HG02759 (cell line): ENCODE results near the gene GALE.
"Not testable (repeated sequence)": the region's sequence is repeated elsewhere in the genome, so short reads cannot be mapped to it uniquely, and the experiment has no call there.

ENCODE experiments used
- ATAC-seq: cut with Tn5 transposase; IDR thresholded peaks from one replicate; pipeline ENCODE4 v1.9.1; 2021; ENCODE audit warnings: mild to moderate bottlenecking, moderate library complexity; ENCODE audit not compliant: unreplicated experiment

Gene GALE

GRCh38 chr1:23793018-23793781 is 7.4 kb downstream of the GALE start:
- no peak for ATAC-seq

- no peak for ATAC-seq
These were observed 8.2 kb downstream of the GALE start for GRCh38 chr1:23792151-23792945.

GRCh38 chr1:23791516-23792047 is 9.0 kb downstream of the GALE start:
- ATAC-seq, result no peak

- ATAC-seq, result peak; percentile 90
These were observed 9.6 kb downstream of the GALE start, which contains the start of gene LYPLA2 for GRCh38 chr1:23790696-23791515. Gene LYPLA2, plus strand, starts transcription at chr1:23791145. Its CDS starts 1,538 bp downstream, at chr1:23792683.

- no peak for ATAC-seq
These were observed 11.9 kb downstream of the GALE start for GRCh38 chr1:23788695-23789094.

GRCh38 chr1:23787701-23788100 is 12.9 kb downstream of the GALE start:
- ATAC-seq, result no peak

- no peak for ATAC-seq
These were observed 15.7 kb downstream of the GALE start for GRCh38 chr1:23784846-23785245.

GRCh38 chr1:23783141-23783540 is 17.4 kb downstream of the GALE start:
- ATAC-seq, result not testable (repeated sequence)

- no peak for ATAC-seq
These were observed 20.7 kb downstream of the GALE start for GRCh38 chr1:23779826-23780371.

GRCh38 chr1:23777979-23778814 is 22.4 kb downstream of the GALE start, which contains the start of gene PITHD1:
Gene PITHD1, plus strand, starts transcription at chr1:23778418. Its CDS starts 98 bp downstream, at chr1:23778516.
- peak; percentile 78 for ATAC-seq

- no peak for ATAC-seq
These were observed 24.3 kb downstream of the GALE start for GRCh38 chr1:23776217-23776616.

- no peak for ATAC-seq
These were observed 26.2 kb downstream of the GALE start for GRCh38 chr1:23774174-23774880.

GRCh38 chr1:23772854-23773242 is 27.7 kb downstream of the GALE start:
- no peak for ATAC-seq

- peak; percentile 60 for ATAC-seq
These were observed 28.3 kb downstream of the GALE start for GRCh38 chr1:23772049-23772853.

GRCh38 chr1:23768733-23769132 is 31.8 kb downstream of the GALE start:
- no peak for ATAC-seq

GRCh38 chr1:23763041-23763577 is 37.4 kb downstream of the GALE start:
- no peak for ATAC-seq

- ATAC-seq, result no peak
These were observed 41.3 kb downstream of the GALE start for GRCh38 chr1:23759277-23759676.

- no peak for ATAC-seq
These were observed 42.7 kb downstream of the GALE start for GRCh38 chr1:23757812-23758211.
